GM18867 (cell line): ENCODE results near the gene ZMIZ1.

Experiments
- ATAC-seq: cut with Tn5 transposase; IDR thresholded peaks from one replicate; pipeline ENCODE4 v1.9.1; 2021; ENCODE audit warnings: mild to moderate bottlenecking, moderate library complexity; ENCODE audit not compliant: unreplicated experiment

ZMIZ1 gene

GRCh38 chr10:79242620-79243152 lies 173.9 kb downstream of the ZMIZ1 start:
- peak; percentile 29 for ATAC-seq

GRCh38 chr10:79243181-79244067 lies 174.7 kb downstream of the ZMIZ1 start:
- ATAC-seq = peak; percentile 56

GRCh38 chr10:79244068-79244442 lies 175.3 kb downstream of the ZMIZ1 start:
- no peak for ATAC-seq

- ATAC-seq = peak; percentile 26
These were observed 176.2 kb downstream of the ZMIZ1 start for GRCh38 chr10:79244841-79245504.

GRCh38 chr10:79245539-79246208 lies 176.9 kb downstream of the ZMIZ1 start:
- ATAC-seq = no peak

GRCh38 chr10:79246209-79246581 lies 177.4 kb downstream of the ZMIZ1 start:
- ATAC-seq = no peak

- ATAC-seq = no peak
These were observed 178.0 kb downstream of the ZMIZ1 start for GRCh38 chr10:79246606-79247275.

GRCh38 chr10:79247373-79248137 lies 178.8 kb downstream of the ZMIZ1 start:
- no peak for ATAC-seq

GRCh38 chr10:79248341-79249185 lies 179.8 kb downstream of the ZMIZ1 start:
- no peak for ATAC-seq

GRCh38 chr10:79249186-79250121 lies 180.7 kb downstream of the ZMIZ1 start:
- ATAC-seq = peak; percentile 57

- ATAC-seq = peak; percentile 31
These were observed 181.5 kb downstream of the ZMIZ1 start for GRCh38 chr10:79250259-79250658.

- no peak for ATAC-seq
These were observed 183.7 kb downstream of the ZMIZ1 start for GRCh38 chr10:79252450-79252849.

GRCh38 chr10:79252971-79253370 lies 184.2 kb downstream of the ZMIZ1 start:
- no peak for ATAC-seq

GRCh38 chr10:79253704-79254103 lies 184.9 kb downstream of the ZMIZ1 start:
- ATAC-seq = no peak

- no peak for ATAC-seq
These were observed 185.7 kb downstream of the ZMIZ1 start for GRCh38 chr10:79254333-79255006.

- ATAC-seq = peak; percentile 45
These were observed 186.3 kb downstream of the ZMIZ1 start for GRCh38 chr10:79255007-79255507.

GRCh38 chr10:79256264-79256806 lies 187.6 kb downstream of the ZMIZ1 start:
- no peak for ATAC-seq
